Activated CD4-positive, alpha-beta memory T cell treated with anti-CD3 and anti-CD28 coated beads for 36 hours (primary cell): ENCODE results near the gene YWHAQ. TPM values are rescaled to one million over a fixed set of nuclear protein-coding genes. Genes with fewer than 3 reads are reported as not detected.
A peak's percentile ranks its signal among the peaks of the same experiment; 100 is the strongest.

Experiments used
- CTCF ChIA-PET: fragments of 350-600 bp; sonication (Branson Sonifier 250); formaldehyde crosslinking; loops from one replicate; lab custom pipeline; 2021; ENCODE audit warnings: antibody characterized with exemption, inconsistent platforms; lab: Charles Lee
- POLR2A ChIA-PET: fragments of 350-600 bp; sonication (Branson Sonifier 250); formaldehyde crosslinking; loops from one replicate; lab custom pipeline; 2021; ENCODE audit warnings: antibody characterized with exemption; lab: Charles Lee
- DNase-seq: peaks from one replicate; pipeline ENCODE4 v3.0.0-alpha.2; 2020
- H3K27ac Mint-ChIP-seq: one replicate; pipeline ENCODE4 v1.8.0; 2021; ENCODE audit warnings: mixed read lengths
- H3K27me3 Mint-ChIP-seq: one replicate; pipeline ENCODE4 v1.8.0; 2021; ENCODE audit warnings: mixed read lengths
- H3K36me3 Mint-ChIP-seq: one replicate; pipeline ENCODE4 v1.8.0; 2021; ENCODE audit warnings: mixed read lengths
- H3K4me1 Mint-ChIP-seq: one replicate; pipeline ENCODE4 v1.8.0; 2021; ENCODE audit warnings: low read depth, mixed read lengths
- H3K4me3 Mint-ChIP-seq: one replicate; pipeline ENCODE4 v1.8.0; 2021; ENCODE audit warnings: mild to moderate bottlenecking, mixed read lengths
- H3K9me3 Mint-ChIP-seq: one replicate; pipeline ENCODE4 v1.8.0; 2021; ENCODE audit warnings: mixed read lengths
- intact Hi-C: fragments of 100-400 bp; cut with micrococcal nuclease; formaldehyde crosslinking; loops from one replicate; pipeline ENCODE4 v1.15.1; 2023
- total RNA-seq, 2 experiments: library from RNA; stranded (reverse); gene quantifications; one replicate each; pipeline ENCODE4 v1.2.3, GENCODE V29; 2021

Gene YWHAQ
- total RNA-seq, 2 experiments from 2014 or later: 495 to 541 TPM

DNA sequence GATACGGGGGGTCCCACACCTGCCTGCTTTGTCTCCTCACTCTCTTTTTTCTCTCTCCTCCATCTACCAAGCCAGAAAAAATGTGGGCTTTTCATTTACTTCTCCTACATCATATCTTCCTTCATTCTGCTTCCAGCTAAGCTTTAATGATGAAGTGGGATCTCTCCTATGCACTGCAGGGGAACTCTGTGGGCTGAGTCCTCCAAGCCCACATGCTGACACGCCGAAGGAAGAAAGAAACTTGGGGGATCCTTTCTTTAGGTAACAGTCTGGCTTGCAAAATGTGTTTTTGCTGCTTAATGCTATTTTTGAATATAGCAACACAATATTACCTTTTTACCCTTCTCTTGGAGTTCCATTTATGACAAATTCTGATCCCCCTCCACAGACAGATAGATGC is 33.6 kb upstream of the YWHAQ start:
- Mint-ChIP-seq H3K4me1 (peaks cover 20% of the 10 kb centered on the region), H3K27ac (no peak overlapping the region), H3K4me3 (no peak overlapping the region), H3K9me3 (no peaks in the 10 kb centered on the region), H3K36me3 (no peaks in the 10 kb centered on the region), H3K27me3 (no peaks in the 10 kb centered on the region)
- DNase-seq: no peak
- CTCF ChIA-PET: no interaction called here
- POLR2A ChIA-PET: interaction anchor here (2.0 kb wide), 1 partner anchor 34 kb away, joined by 7 read pairs; the partner anchor contains the start of gene YWHAQ
- intact Hi-C loops: no loop called here

DNA sequence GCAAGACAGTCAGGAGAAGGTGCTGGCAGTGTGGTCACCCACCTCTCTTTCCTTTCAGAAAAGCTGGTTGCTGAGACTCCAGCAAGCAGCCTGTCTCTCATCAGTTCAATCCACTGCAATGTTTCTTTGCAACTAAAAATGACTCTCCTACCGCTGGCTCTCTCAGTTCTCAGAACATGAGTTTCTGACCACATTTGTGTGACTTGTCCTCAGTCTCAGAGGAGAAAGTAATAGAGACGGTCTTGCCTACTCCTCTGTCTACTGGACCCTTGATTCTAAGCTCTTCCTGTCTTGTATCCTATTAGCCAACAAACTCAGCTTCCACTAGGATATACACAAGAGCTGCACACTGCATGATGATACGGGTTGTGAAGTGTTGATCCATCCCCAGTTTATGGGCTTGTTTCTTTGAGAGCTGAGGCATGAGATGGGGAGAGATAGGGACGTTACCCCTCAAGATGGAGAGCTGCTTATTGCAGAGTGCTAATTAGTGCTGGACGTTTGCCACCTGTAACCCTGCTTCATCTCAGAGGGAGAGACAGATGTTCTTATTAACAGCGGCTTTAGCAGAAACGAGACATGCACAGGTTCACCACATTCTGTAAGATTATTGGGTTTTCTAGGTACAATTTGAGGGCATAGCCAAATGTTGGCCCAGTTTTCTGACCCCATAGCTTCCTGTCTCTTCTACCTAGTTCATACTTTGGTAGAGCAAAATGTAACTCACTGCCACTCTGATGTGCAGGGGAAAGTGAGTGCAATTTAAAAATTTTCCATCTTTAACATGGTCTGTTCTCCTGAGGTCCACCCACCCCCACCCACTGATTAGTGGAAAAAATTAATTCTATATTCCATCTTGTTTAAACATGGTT is 32.4 kb upstream of the YWHAQ start:
- peaks cover 17% of the 10 kb centered on the region for H3K4me1 Mint-ChIP-seq
- no peaks in the 10 kb centered on the region for H3K9me3 Mint-ChIP-seq
- no peak for DNase-seq
- intact Hi-C loops: no loop called here
- H3K4me3 Mint-ChIP-seq: no peak overlapping the region
- POLR2A ChIA-PET: interaction anchor here (1.0 to 2.0 kb wide), 3 partner anchors 33 to 90 kb away, joined by 3 to 7 read pairs (median 4); partner anchors contain the start of gene YWHAQ
- no peaks in the 10 kb centered on the region for H3K27me3 Mint-ChIP-seq
- no peaks in the 10 kb centered on the region for H3K36me3 Mint-ChIP-seq
- H3K27ac Mint-ChIP-seq: peak overlapping the region; percentile 2
- CTCF ChIA-PET: interaction anchor here (0.6 kb wide), 1 partner anchor 49 kb away, joined by 3 read pairs; no protein-coding TSS in a partner anchor

DNA sequence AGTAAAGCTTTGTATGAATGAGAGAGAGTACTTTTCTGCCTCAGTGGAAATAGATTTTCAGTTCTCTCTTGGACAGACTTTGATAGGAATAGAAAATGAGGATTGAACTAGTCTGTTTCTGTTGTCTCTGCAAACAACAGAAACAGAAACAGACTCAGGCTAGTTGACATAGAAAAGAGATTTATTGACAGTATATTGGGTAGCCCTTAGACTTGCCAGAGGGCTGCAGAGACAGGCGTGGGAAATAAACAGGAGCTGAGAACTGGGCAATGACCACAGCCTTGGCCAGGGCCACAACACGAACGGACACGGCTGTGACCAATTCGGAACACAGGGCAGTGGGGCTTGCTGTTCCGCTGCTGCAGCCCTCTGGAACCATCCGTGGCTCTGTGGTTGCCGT is 30.5 kb upstream of the YWHAQ start:
- DNase-seq: no peak
- Mint-ChIP-seq H3K27ac (no peak overlapping the region), H3K4me1 (peaks cover 31% of the 10 kb centered on the region), H3K27me3 (peaks cover 2% of the 10 kb centered on the region), H3K36me3 (no peaks in the 10 kb centered on the region), H3K9me3 (no peaks in the 10 kb centered on the region), H3K4me3 (no peak overlapping the region)
- CTCF ChIA-PET: no interaction called here
- POLR2A ChIA-PET: no interaction called here
- intact Hi-C loops: no loop called here

DNA sequence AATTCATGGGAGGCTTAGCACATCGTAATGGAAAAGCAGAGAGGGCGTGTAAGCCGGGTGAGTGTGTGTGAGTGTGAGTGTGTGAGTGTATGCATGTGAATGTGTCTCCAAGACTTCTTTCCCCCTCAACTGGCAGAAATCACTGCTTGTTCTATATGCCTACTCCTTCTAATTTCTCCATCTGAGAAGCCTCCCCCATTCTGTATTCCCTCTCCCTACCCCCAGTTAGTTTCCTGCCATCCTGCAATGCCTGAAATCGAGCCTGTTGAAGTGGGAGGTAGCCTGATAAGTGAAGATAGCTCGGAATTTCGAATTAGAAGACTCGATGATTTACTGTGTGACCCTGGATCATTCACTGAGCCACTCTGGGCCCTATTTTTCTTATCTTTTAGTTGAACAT is 30.0 kb upstream of the YWHAQ start:
- no peak for DNase-seq
- Mint-ChIP-seq H3K27me3 (peaks cover 2% of the 10 kb centered on the region), H3K27ac (no peak overlapping the region), H3K4me1 (peaks cover 36% of the 10 kb centered on the region), H3K36me3 (no peaks in the 10 kb centered on the region), H3K4me3 (no peak overlapping the region), H3K9me3 (no peaks in the 10 kb centered on the region)
- intact Hi-C loops: no loop called here
- CTCF ChIA-PET: no interaction called here
- POLR2A ChIA-PET: no interaction called here

DNA sequence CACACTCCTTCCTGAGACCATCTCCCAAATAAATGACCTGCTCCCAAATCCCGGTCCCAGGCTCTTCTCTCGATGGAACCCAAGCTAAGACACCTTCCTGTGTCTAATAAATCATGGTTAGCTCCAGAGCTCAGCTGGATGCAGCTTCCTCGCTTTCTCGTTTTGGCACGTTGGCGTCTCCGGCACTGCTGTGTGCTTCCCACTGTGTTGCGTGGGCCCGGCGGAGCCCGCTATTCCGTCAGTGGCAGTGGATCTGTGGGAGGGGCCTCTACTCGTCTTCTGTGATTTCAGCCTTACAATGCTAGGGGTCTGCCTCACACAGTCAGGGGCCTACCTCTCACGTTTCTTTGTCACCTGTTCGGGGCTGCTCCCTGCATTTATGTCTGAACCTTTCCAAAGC is 29.4 kb upstream of the YWHAQ start:
- Mint-ChIP-seq H3K27me3 (peaks cover 2% of the 10 kb centered on the region), H3K27ac (no peak overlapping the region), H3K4me3 (no peak overlapping the region), H3K36me3 (no peaks in the 10 kb centered on the region), H3K9me3 (no peaks in the 10 kb centered on the region), H3K4me1 (peaks cover 42% of the 10 kb centered on the region)
- intact Hi-C loops: no loop called here
- DNase-seq: no peak
- CTCF ChIA-PET: no interaction called here
- POLR2A ChIA-PET: interaction anchor here (0.8 kb wide), 1 partner anchor 295 kb away, joined by 3 read pairs; no protein-coding TSS in a partner anchor

DNA sequence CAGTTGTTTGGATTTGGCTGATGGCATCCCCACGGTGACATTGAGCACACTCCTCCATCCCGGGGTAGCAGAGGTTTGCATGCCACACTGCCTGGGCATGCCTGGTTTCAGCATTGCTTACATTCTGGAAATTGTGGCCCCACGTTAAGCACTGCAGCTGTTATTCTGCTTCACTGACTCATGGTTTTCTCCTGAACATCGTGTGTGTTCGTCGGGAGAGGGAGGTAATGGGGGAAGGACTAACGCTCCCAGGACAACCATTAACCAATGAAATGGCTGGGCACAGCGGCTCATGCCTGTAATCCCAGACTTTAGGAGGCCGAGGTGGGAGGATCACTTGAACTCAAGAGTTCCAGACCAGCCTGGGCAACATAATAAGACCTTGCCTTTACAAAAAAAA is 28.2 kb upstream of the YWHAQ start:
- Mint-ChIP-seq H3K27me3 (peaks cover 2% of the 10 kb centered on the region), H3K36me3 (no peaks in the 10 kb centered on the region), H3K27ac (no peak overlapping the region), H3K4me3 (no peak overlapping the region), H3K9me3 (no peaks in the 10 kb centered on the region), H3K4me1 (peaks cover 50% of the 10 kb centered on the region)
- DNase-seq: no peak
- intact Hi-C loops: no loop called here
- POLR2A ChIA-PET: interaction anchor here (0.7 kb wide), 1 partner anchor 33 kb away, joined by 3 read pairs; no protein-coding TSS in a partner anchor
- CTCF ChIA-PET: no interaction called here

DNA sequence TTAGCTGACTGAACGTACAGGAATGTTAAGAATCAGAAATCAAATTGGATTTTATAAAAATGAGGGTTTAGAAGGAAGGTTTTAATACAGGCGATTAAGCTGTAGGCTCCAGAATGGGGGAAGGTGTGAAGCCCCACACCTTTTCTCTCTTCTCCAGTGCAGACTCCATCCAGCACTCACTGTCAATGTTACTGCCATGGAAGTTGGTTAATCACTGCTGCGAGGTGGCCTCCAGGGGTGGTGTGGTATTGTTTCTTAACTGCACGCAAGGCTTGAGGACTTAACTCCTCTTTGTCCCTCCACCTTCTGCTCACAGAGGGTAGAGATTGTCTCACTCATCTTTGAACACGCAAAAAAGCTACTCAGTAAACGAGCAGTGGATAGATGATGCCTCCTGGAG is 26.9 kb upstream of the YWHAQ start:
- DNase-seq: no peak
- H3K27me3 Mint-ChIP-seq: peaks cover 5% of the 10 kb centered on the region
- intact Hi-C loops: loop anchor here (2.0 kb wide), 1 partner anchor 463 kb away; no protein-coding TSS in a partner anchor
- H3K36me3 Mint-ChIP-seq: no peaks in the 10 kb centered on the region
- H3K9me3 Mint-ChIP-seq: no peaks in the 10 kb centered on the region
- ChIA-PET POLR2A (interaction anchor here (1.5 to 2.1 kb wide), 3 partner anchors 27 to 91 kb away, joined by 6 to 10 read pairs (median 8); partner anchors contain the start of gene YWHAQ), CTCF (interaction anchor here (1.0 to 2.4 kb wide), 2 partner anchors 112 to 142 kb away, joined by 5 to 7 read pairs; no protein-coding TSS in a partner anchor)
- peaks cover 44% of the 10 kb centered on the region for H3K4me1 Mint-ChIP-seq
- no peak overlapping the region for H3K27ac Mint-ChIP-seq
- no peak overlapping the region for H3K4me3 Mint-ChIP-seq

DNA sequence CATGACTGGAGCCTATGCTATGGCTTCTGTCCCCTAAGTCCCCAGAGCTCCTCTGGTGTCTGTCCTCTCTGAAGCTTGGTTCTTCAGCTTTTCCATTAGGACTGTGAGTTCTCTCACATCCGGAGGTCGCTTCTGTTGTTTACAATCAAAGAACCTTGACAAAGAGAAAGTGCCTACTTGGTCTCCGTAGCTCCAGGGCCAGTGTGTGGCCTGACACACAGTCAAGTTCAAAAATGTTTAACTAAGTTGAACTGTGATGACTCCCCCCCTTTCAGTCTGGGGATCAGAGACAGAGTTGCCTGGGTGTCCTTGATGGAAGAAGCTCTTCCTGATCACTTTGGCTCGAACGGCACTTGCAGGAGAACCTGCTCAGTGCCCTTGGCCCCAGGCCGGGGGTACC is 26.3 kb upstream of the YWHAQ start:
- H3K36me3 Mint-ChIP-seq: no peaks in the 10 kb centered on the region
- peak overlapping the region; percentile 94 for H3K27ac Mint-ChIP-seq
- H3K9me3 Mint-ChIP-seq: no peaks in the 10 kb centered on the region
- ChIA-PET CTCF (interaction anchor here (0.8 to 2.4 kb wide), 5 partner anchors 46 to 142 kb away, joined by 3 to 7 read pairs (median 4); no protein-coding TSS in a partner anchor), POLR2A (interaction anchor here (1.4 to 2.1 kb wide), 4 partner anchors 27 to 92 kb away, joined by 4 to 10 read pairs (median 7); partner anchors contain the start of gene YWHAQ)
- no peak overlapping the region for H3K4me3 Mint-ChIP-seq
- DNase-seq: no peak
- intact Hi-C loops: loop anchor here (2.0 kb wide), 1 partner anchor 464 kb away; no protein-coding TSS in a partner anchor
- H3K27me3 Mint-ChIP-seq: peaks cover 5% of the 10 kb centered on the region
- peaks cover 43% of the 10 kb centered on the region for H3K4me1 Mint-ChIP-seq

DNA sequence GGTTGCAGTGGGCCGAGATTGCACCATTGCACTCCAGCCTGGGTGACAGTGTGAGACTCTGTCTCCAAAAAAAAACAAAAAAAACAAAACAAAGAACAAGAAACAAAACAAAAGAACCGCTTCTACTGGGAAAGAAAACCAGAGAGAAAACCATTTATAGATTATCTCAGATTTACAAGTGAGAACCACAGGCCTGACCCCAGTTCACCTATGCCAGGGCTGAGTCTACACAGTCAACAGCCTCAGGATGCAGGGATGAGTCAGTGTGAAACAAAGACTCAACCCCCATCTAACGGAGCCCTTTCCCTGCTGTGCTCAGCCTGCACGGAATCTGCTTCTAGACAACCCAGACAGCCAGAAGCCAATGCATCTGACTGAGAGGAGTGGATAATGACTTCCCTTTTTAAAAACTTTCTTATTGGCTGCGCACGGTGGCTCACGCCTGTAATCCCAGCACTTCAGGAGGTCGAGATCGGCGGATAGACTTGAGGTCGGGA is 25.5 kb upstream of the YWHAQ start:
- peak overlapping the region; percentile 94 for H3K27ac Mint-ChIP-seq
- intact Hi-C loops: loop anchor here (1.0 to 2.0 kb wide), 8 partner anchors 47 to 464 kb away; no protein-coding TSS in a partner anchor
- ChIA-PET POLR2A (interaction anchor here (1.4 to 2.1 kb wide), 6 partner anchors 26 to 97 kb away, joined by 4 to 18 read pairs (median 8); partner anchors contain the start of gene YWHAQ), CTCF (interaction anchor here (0.8 to 2.4 kb wide), 4 partner anchors 47 to 113 kb away, joined by 3 to 7 read pairs (median 4); no protein-coding TSS in a partner anchor)
- peaks cover 9% of the 10 kb centered on the region for H3K27me3 Mint-ChIP-seq
- H3K4me3 Mint-ChIP-seq: peak overlapping the region; percentile 40
- no peaks in the 10 kb centered on the region for H3K36me3 Mint-ChIP-seq
- H3K9me3 Mint-ChIP-seq: no peaks in the 10 kb centered on the region
- peak; percentile 90 for DNase-seq
- peaks cover 43% of the 10 kb centered on the region for H3K4me1 Mint-ChIP-seq

DNA sequence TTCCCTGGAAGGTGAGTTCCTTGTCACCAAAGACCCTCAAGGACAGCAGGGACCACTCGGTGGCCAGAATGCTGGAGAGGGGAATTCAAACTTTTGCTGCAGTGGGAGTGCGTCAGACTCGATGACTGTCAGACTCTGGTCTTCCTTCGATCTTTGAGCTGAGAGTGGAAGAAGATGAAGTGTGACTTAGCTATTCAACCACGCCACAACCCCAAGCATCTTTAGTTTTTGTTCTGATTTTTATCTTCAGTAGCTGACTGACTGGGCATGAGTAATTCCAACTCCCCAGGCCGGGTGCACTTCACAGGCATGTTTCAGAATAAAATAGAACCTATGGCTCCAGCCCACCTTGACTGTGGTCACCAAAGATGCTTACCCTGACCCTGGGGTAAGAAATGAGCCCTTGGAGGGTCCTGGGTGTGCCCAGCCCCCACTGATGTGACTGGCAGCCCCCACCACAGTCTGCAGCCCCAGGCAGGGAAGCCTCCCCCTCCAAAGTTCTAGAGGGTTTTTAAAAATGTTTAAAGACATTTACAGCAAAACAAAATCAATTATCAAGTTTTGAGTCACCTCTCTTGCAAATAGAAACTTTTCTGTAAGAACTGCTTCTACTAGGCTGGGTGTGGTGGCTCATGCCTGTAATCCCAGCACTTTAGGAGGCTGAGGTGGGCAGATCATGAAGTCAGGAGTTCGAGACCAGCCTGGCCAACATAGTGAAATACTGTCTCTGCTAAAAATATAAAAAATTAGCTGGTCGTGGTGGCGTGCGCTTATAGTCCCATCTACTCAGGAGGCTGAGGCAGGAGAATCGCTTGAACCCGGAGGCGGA is 24.9 kb upstream of the YWHAQ start:
- intact Hi-C loops: loop anchor here (1.0 to 2.0 kb wide), 12 partner anchors 14 to 465 kb away; partner anchors contain the start of gene ADAM17
- no peaks in the 10 kb centered on the region for H3K36me3 Mint-ChIP-seq
- ChIA-PET POLR2A (interaction anchor here (0.5 to 2.1 kb wide), 21 partner anchors 14 to 162 kb away, joined by 3 to 28 read pairs (median 4); partner anchors contain the start of gene YWHAQ), CTCF (interaction anchor here (0.7 to 2.4 kb wide), 9 partner anchors 25 to 142 kb away, joined by 3 to 12 read pairs (median 3); partner anchors contain the start of gene YWHAQ)
- DNase-seq: peak; percentile 82
- H3K9me3 Mint-ChIP-seq: no peaks in the 10 kb centered on the region
- peak overlapping the region; percentile 94 for H3K27ac Mint-ChIP-seq
- peaks cover 46% of the 10 kb centered on the region for H3K4me1 Mint-ChIP-seq
- H3K27me3 Mint-ChIP-seq: peaks cover 9% of the 10 kb centered on the region
- peak overlapping the region; percentile 49 for H3K4me3 Mint-ChIP-seq
